Prostate gland (tissue), 2 donors: ENCODE results near the gene DNAH14. TPM values are rescaled to one million over a fixed set of nuclear protein-coding genes. Genes with fewer than 3 reads are reported as not detected.
"Not testable (repeated sequence)": the region's sequence is repeated elsewhere in the genome, so short reads cannot be mapped to it uniquely, and the experiment has no call there.

Source experiments
- DNase-seq: peaks from one replicate; pipeline ENCODE4 v3.0.0-alpha.2; 2019; ENCODE audit warnings: low spot score
- H3K27ac ChIP-seq, 2 donors: fragments of 200-600 bp; sonication (generic); 2 replicates each; pipeline ENCODE4 v1.5.1; 2017 to 2019
- H3K27me3 ChIP-seq: fragments of 200-600 bp; sonication (generic); replicated peaks from 2 replicates; pipeline ENCODE4 v1.5.1; 2019; ENCODE audit not compliant: insufficient read depth
- H3K36me3 ChIP-seq, 2 donors: fragments of 200-600 bp; sonication (generic); 1 replicate in 1 of 2; 2 replicates in 1 of 2; pipeline versions ENCODE4 v1.5.1 to v1.8.1; 2017 to 2019
- H3K4me1 ChIP-seq: fragments of 200-600 bp; sonication (generic); replicated peaks from 2 replicates; pipeline ENCODE4 v1.5.1; 2019
- H3K4me3 ChIP-seq, 2 donors: fragments of 200-600 bp; sonication (generic); 2 replicates each; pipeline ENCODE4 v1.5.1; 2017 to 2019
- H3K9me3 ChIP-seq: fragments of 200-600 bp; sonication (generic); 2 replicates; pipeline ENCODE4 v1.5.1; 2017
- POLR2A ChIP-seq: fragments of 450-650 bp; IDR thresholded peaks from one replicate; pipeline ENCODE4 v1.6.1; 2016; ENCODE audit warnings: antibody characterized with exemption, mild to moderate bottlenecking
- POLR2AphosphoS5 ChIP-seq: sonication (generic); formaldehyde crosslinking; IDR thresholded peaks from one replicate; pipeline ENCODE4 v1.6.1; 2017; ENCODE audit warnings: antibody characterized with exemption
- WGBS: methylation state at CpG from one replicate; pipeline ENCODE4 v1.1.5; 2018; 5-methylcytosine and 5-hydroxymethylcytosine counted together
- intact Hi-C: fragments of 100-400 bp; cut with DNase I; formaldehyde crosslinking; loops from one replicate; pipeline ENCODE4 v1.14.2; 2022
- total RNA-seq, 2 donors: library from RNA; depleted of rRNA; stranded (reverse); fragments of >200 nt; gene quantifications; one replicate each; pipeline ENCODE4 v1.1.0, GENCODE V29; 2016
- TF ChIP-seq, protein P1 (sequence below), 4 experiments: fragments of 200-600 bp in 2 of 4; fragments of 450-650 bp in 2 of 4; sonication (generic) in 2 of 4; IDR thresholded peaks; 1 replicate in 3 of 4; 2 replicates in 1 of 4; pipeline ENCODE4 v1.5.1; 2016 to 2019; ENCODE audit warnings: antibody characterized with exemption in 4 of 4, mild to moderate bottlenecking in 2 of 4, moderate library complexity in 2 of 4

DNAH14 gene
- total RNA-seq, 2 donors from 2014 or later: 16.5 to 26.8 TPM

DNA sequence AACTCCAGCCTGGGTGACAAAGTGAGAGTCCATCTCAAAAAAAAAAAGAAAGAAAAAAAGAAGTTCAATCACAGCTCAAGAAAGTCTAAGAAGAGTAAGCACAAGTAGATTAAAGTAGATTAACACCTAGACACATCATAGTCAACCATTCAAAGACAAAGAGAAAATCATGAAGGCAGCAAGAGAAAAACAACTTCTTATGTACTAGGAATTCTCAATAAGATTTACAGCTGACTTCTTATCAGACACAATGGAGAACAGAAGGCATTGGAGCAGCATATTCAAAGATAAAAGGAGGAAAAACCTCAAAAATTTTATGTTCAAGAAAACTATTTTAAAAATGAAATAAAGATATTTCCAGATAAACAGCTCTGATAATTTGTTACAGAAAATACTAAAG, 351.1 kb downstream of the DNAH14 start:
- no peak overlapping the region for H3K4me3 ChIP-seq
- DNase-seq: no peak
- no peaks in the 10 kb centered on the region for H3K9me3 ChIP-seq
- intact Hi-C loops: no loop called here
- no peak overlapping the region for H3K27ac ChIP-seq
- H3K27me3 ChIP-seq: no peaks in the 10 kb centered on the region
- no peaks in the 10 kb centered on the region for H3K4me1 ChIP-seq
- TF ChIP-seq POLR2AphosphoS5 (no peak), POLR2A (no peak)
- TF ChIP-seq, protein P1, sequence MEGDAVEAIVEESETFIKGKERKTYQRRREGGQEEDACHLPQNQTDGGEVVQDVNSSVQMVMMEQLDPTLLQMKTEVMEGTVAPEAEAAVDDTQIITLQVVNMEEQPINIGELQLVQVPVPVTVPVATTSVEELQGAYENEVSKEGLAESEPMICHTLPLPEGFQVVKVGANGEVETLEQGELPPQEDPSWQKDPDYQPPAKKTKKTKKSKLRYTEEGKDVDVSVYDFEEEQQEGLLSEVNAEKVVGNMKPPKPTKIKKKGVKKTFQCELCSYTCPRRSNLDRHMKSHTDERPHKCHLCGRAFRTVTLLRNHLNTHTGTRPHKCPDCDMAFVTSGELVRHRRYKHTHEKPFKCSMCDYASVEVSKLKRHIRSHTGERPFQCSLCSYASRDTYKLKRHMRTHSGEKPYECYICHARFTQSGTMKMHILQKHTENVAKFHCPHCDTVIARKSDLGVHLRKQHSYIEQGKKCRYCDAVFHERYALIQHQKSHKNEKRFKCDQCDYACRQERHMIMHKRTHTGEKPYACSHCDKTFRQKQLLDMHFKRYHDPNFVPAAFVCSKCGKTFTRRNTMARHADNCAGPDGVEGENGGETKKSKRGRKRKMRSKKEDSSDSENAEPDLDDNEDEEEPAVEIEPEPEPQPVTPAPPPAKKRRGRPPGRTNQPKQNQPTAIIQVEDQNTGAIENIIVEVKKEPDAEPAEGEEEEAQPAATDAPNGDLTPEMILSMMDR (IDR thresholded peaks at IDR 0.05): no peak
- no peaks in the 10 kb centered on the region for H3K36me3 ChIP-seq

GRCh38 chr1:225290244-225290643, 360.8 kb downstream of the DNAH14 start:
- 95% methylated on average over 1 of the region's 1 CpG for WGBS
- H3K4me3 ChIP-seq: no peak overlapping the region
- no peaks in the 10 kb centered on the region for H3K4me1 ChIP-seq
- no peaks in the 10 kb centered on the region for H3K27me3 ChIP-seq
- no peak overlapping the region for H3K27ac ChIP-seq
- no peaks in the 10 kb centered on the region for H3K36me3 ChIP-seq
- TF ChIP-seq POLR2A (no peak), POLR2AphosphoS5 (no peak)
- TF ChIP-seq, protein P1 (IDR thresholded peaks at IDR 0.05): no peak
- DNase-seq: no peak
- H3K9me3 ChIP-seq: no peaks in the 10 kb centered on the region
- intact Hi-C loops: no loop called here

- TF ChIP-seq, protein P1 (IDR thresholded peaks at IDR 0.05): no peak
- no peak for TF ChIP-seq POLR2AphosphoS5
- no peak for TF ChIP-seq POLR2A
Measured at GRCh38 chr1:225299624-225300023, 370.1 kb downstream of the DNAH14 start.

DNA sequence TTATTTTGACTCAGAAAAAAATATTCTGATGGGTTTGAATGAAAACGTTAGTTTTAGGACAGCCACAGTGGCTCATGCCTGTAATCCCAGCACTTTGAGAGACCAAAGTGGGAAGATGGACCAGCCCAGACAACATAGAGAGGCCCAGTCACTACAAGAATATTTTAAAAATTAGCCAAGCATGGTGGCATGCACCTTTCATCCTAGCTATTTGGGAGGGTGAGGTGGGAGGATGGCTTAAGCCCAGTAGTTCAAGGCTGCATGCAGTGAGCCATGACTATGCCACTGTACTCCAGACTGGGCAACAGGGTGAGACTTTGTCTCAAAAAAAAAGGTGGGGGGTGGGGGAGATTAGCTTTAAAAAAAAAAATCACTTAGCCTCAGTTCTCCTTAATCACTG, 370.9 kb downstream of the DNAH14 start:
- no peak for DNase-seq
- Histone ChIP-seq H3K9me3 (no peaks in the 10 kb centered on the region), H3K27ac (no peak overlapping the region), H3K27me3 (no peaks in the 10 kb centered on the region), H3K36me3 (no peaks in the 10 kb centered on the region), H3K4me3 (no peak overlapping the region), H3K4me1 (no peaks in the 10 kb centered on the region)
- 67% methylated on average over 1 of the region's 1 CpG for WGBS
- intact Hi-C loops: no loop called here
- TF ChIP-seq POLR2AphosphoS5: no peak

More at GRCh38 chr1:225299624-225300023, 370.1 kb downstream of the DNAH14 start:
- Histone ChIP-seq H3K27ac (no peak overlapping the region), H3K9me3 (no peaks in the 10 kb centered on the region), H3K4me1 (no peaks in the 10 kb centered on the region), H3K36me3 (no peaks in the 10 kb centered on the region), H3K27me3 (no peaks in the 10 kb centered on the region), H3K4me3 (no peak overlapping the region)
- intact Hi-C loops: no loop called here
- DNase-seq: no peak
- 86% methylated on average over 2 of the region's 2 CpGs for WGBS

DNA sequence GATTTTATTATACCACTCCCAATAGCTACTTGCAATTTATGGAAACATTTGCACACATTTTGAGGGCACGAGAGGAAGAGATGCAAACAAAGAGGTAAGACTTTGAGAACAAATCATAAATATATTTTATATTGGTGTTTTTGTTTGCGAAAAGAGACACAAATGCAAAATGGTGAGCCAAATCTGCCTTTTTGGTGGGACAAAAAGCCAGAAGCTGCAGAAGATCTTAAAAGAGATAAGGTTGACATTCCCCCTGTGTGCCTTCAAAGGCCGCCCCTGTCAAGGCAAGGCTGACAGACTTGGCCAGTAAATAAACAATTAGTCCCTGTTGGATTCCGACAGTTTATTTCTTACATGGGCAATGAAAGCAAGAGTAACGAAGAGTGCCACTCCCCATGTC, 375.5 kb downstream of the DNAH14 start:
- WGBS: 62% methylated on average over 5 of the region's 5 CpGs
- Histone ChIP-seq H3K36me3 (no peaks in the 10 kb centered on the region), H3K9me3 (no peaks in the 10 kb centered on the region), H3K4me1 (no peaks in the 10 kb centered on the region), H3K27me3 (no peaks in the 10 kb centered on the region), H3K4me3 (no peak overlapping the region), H3K27ac (no peak overlapping the region)
- intact Hi-C loops: no loop called here
- no peak for DNase-seq
- no peak for TF ChIP-seq POLR2AphosphoS5
- no peak for TF ChIP-seq POLR2A
- TF ChIP-seq, protein P1 (IDR thresholded peaks at IDR 0.05): no peak

DNA sequence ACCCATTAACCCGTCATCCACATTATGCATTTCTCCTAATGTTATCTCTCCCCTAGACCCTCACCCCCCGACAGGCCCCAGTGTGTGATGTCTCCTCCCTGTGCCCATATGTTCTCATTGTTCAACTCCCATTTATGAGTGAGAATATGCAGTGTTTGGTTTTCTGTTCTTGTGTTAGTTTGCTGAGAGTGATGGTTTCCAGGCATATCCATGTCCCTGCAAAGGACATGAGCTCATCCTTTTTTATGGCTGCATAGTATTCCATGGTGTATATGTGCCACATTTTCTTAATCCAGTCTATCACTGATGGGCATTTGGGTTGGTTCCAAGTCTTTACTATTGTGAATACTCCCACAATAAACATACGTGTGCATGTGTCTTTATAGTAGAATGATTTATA, 381.1 kb downstream of the DNAH14 start:
- H3K4me3 ChIP-seq, H3K27ac ChIP-seq, intact Hi-C loops, H3K9me3 ChIP-seq, H3K4me1 ChIP-seq, H3K36me3 ChIP-seq, DNase-seq, H3K27me3 ChIP-seq: not testable (repeated sequence)
- WGBS: 91% methylated on average over 3 of the region's 3 CpGs
